Ectodermal cell (in vitro differentiated cells): ENCODE measurements around the gene TMUB1.

Experiments used
- H3K27ac ChIP-seq: 2 replicates; pipeline ENCODE4 v1.7.0; 2013; ENCODE audit warnings: mild to moderate bottlenecking, low read depth, low read length; ENCODE audit not compliant: insufficient read depth, poor library complexity, severe bottlenecking
- H3K27me3 ChIP-seq: 2 replicates; pipeline ENCODE4 v1.7.0; 2013; ENCODE audit warnings: mild to moderate bottlenecking, low read length; ENCODE audit not compliant: insufficient read depth, control insufficient read depth, poor library complexity, severe bottlenecking
- H3K36me3 ChIP-seq: one replicate; pipeline ENCODE4 v1.7.0; 2013; ENCODE audit warnings: low read length; ENCODE audit not compliant: control insufficient read depth, insufficient read depth
- H3K4me1 ChIP-seq: one replicate; pipeline ENCODE4 v1.7.0; 2013; ENCODE audit warnings: low read length; ENCODE audit not compliant: control insufficient read depth, insufficient read depth
- H3K4me3 ChIP-seq: 2 replicates; pipeline ENCODE4 v1.7.0; 2013; ENCODE audit warnings: low read depth, low read length, control low read depth; ENCODE audit not compliant: insufficient read depth
- H3K9me3 ChIP-seq: 2 replicates; pipeline ENCODE4 v1.7.0; 2013; ENCODE audit warnings: mild to moderate bottlenecking, low read length, moderate library complexity; ENCODE audit not compliant: control insufficient read depth
- WGBS, 2 experiments: methylation state at CpG; one replicate each; pipeline ENCODE4 v1.1.7; 2013; ENCODE audit warnings: missing lambda C conversion rate in 2 of 2; 5-methylcytosine and 5-hydroxymethylcytosine counted together

TMUB1 gene

DNA sequence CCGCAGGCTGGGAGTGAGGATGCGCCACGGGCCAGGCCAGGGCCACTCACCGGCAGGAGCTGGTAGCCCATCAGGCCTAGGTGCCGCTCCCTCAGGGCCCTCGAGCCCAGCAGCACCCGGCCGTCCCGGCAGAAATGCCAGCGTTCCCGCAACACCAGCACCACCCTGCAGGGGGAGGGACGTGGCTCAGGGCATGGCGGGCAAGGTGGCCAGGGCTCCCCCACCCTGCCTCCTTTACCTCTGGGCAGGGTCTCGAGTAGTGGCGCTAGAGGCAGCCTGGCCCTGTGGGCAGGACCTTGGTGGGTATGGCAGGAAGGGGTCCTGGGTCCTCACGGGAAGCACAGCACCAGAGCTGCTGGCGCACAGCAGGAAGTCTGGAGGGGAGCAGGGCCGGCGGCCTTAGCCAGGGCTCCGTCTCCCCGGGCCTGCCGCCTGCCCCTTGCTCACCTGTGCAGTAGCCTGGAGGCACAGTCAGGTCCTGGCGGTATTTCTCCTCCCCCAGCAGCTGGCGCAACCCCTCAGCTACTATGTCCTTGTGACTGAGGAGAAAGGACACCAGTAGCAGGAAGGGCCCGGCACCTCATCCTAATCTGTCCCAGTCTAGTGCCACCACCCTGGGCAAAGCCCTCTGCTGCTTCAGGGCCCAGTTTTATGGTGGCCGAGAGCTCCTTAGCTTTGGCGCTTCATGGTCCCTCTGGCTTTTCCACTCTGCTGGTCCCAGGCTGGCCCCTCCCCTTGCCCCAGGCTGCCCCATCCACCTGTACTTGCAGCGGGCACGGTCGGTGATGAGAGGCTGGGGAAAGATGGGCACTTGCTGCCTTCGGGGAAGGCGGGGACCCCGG is 6.2 kb downstream of the TMUB1 start:
- Histone ChIP-seq H3K36me3 (peaks cover 22% of the 10 kb centered on the region), H3K9me3 (no peaks in the 10 kb centered on the region), H3K27me3 (no peaks in the 10 kb centered on the region), H3K4me3 (no peak overlapping the region), H3K27ac (no peak overlapping the region), H3K4me1 (peaks cover 27% of the 10 kb centered on the region)
- 86% methylated on average over 33 of the region's 33 CpGs for WGBS, 2 experiments

DNA sequence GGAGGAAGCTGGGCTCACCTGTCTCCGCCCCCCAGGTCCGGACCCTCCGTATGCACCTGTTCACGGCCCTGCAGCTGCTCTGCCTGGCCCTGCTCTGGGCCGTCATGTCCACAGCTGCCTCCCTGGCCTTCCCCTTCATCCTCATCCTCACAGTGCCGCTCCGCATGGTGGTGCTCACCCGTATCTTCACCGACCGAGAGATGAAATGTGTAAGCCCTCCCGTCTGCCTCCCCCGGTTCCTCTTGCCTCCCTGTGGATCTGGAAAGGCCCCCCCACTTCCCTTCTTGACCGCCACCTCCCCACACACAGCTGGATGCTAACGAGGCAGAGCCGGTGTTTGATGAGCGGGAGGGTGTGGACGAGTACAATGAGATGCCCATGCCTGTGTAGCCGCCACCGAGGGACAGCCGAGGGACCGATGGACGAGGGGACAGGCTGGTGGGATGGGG is 7.3 kb downstream of the TMUB1 start:
- Histone ChIP-seq H3K27ac (no peak overlapping the region), H3K4me1 (peaks cover 16% of the 10 kb centered on the region), H3K36me3 (peaks cover 29% of the 10 kb centered on the region), H3K9me3 (no peaks in the 10 kb centered on the region), H3K4me3 (no peak overlapping the region), H3K27me3 (no peaks in the 10 kb centered on the region)
- 87 to 88% methylated on average over 21 to 22 of the region's 22 CpGs for WGBS, 2 experiments

DNA sequence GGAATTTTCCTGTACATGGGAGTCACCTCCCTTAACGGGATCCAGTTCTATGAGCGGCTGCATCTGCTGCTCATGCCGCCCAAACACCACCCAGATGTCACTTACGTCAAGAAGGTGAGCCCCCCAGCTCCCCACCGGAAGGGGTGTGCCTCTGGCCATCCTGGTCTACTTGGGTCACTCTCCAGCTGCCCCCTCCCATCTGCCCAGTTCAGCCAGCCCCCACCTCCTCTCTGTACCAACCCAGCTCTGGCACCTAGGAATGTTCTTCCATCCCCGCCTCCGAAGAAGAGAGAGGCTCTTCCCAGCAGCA is 7.7 kb downstream of the TMUB1 start:
- H3K27me3 ChIP-seq = no peaks in the 10 kb centered on the region
- peaks cover 31% of the 10 kb centered on the region for H3K36me3 ChIP-seq
- H3K9me3 ChIP-seq = no peaks in the 10 kb centered on the region
- no peak overlapping the region for H3K4me3 ChIP-seq
- H3K4me1 ChIP-seq = peaks cover 16% of the 10 kb centered on the region
- H3K27ac ChIP-seq = no peak overlapping the region
- WGBS, 2 experiments = 93% methylated on average over 7 of the region's 7 CpGs

- Histone ChIP-seq H3K36me3 (peaks cover 37% of the 10 kb centered on the region), H3K4me3 (no peak overlapping the region), H3K4me1 (peaks cover 16% of the 10 kb centered on the region), H3K27me3 (no peaks in the 10 kb centered on the region), H3K9me3 (no peaks in the 10 kb centered on the region), H3K27ac (no peak overlapping the region)
- 95 to 96% methylated on average over 26 of the region's 26 CpGs for WGBS, 2 experiments
Measured at GRCh38 chr7:151074817-151075661, 8.3 kb downstream of the TMUB1 start.

- no peaks in the 10 kb centered on the region for H3K9me3 ChIP-seq
- 95 to 96% methylated on average over 17 of the region's 17 CpGs for WGBS, 2 experiments
- H3K36me3 ChIP-seq = peaks cover 38% of the 10 kb centered on the region
- no peak overlapping the region for H3K27ac ChIP-seq
- no peak overlapping the region for H3K4me3 ChIP-seq
- peaks cover 6% of the 10 kb centered on the region for H3K4me1 ChIP-seq
- H3K27me3 ChIP-seq = no peaks in the 10 kb centered on the region
Measured at GRCh38 chr7:151073990-151074389, 9.3 kb downstream of the TMUB1 start.

GRCh38 chr7:151071032-151071866 is 12.0 kb downstream of the TMUB1 start:
- Histone ChIP-seq H3K4me1 (no peaks in the 10 kb centered on the region), H3K36me3 (peaks cover 48% of the 10 kb centered on the region), H3K9me3 (no peaks in the 10 kb centered on the region), H3K4me3 (no peak overlapping the region), H3K27ac (no peak overlapping the region), H3K27me3 (no peaks in the 10 kb centered on the region)
- 93% methylated on average over 39 of the region's 39 CpGs for WGBS, 2 experiments

GRCh38 chr7:151070574-151070960 is 12.7 kb downstream of the TMUB1 start:
- peaks cover 42% of the 10 kb centered on the region for H3K36me3 ChIP-seq
- 96% methylated on average over 15 of the region's 15 CpGs for WGBS, 2 experiments
- no peak overlapping the region for H3K27ac ChIP-seq
- H3K27me3 ChIP-seq = no peaks in the 10 kb centered on the region
- H3K4me3 ChIP-seq = no peak overlapping the region
- no peaks in the 10 kb centered on the region for H3K9me3 ChIP-seq
- no peaks in the 10 kb centered on the region for H3K4me1 ChIP-seq

DNA sequence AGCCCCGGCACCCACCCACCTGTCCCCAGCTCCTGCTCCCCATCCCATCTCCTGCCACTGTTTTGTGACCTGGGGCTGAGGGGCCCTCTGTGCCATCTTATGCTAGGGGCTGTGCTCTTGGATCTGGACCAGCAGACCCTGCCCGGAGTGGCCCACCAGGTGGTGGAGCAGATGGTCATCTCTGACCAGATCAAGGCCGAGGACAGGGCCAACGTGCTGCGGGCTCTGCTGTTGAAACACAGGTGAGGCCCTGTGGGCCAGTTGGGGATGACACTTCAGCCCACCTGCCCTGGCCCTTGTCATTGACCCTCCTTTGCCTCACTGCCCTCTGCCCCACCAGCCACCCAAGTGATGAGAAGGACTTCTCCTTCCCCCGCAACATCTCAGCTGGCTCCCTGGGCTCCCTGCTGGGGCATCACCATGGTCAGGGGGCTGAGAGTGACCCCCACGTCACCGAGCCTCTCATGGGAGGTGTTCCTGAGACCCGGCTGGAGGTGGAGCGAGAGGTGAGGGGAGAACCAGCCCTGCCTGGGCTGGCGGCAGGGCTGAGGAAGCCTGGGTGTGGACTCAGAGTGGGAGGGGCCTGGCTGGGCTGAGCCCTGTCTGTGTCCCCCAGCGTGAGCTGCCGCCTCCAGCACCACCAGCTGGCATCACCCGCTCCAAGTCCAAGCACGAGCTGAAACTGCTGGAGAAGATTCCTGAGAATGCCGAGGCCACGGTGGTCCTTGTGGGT is 13.3 kb downstream of the TMUB1 start:
- H3K27ac ChIP-seq = no peak overlapping the region
- H3K27me3 ChIP-seq = no peaks in the 10 kb centered on the region
- 96% methylated on average over 17 of the region's 17 CpGs for WGBS, 2 experiments
- no peaks in the 10 kb centered on the region for H3K9me3 ChIP-seq
- H3K4me1 ChIP-seq = no peaks in the 10 kb centered on the region
- H3K4me3 ChIP-seq = no peak overlapping the region
- H3K36me3 ChIP-seq = peaks cover 45% of the 10 kb centered on the region

- Histone ChIP-seq H3K27me3 (no peaks in the 10 kb centered on the region), H3K4me1 (no peaks in the 10 kb centered on the region), H3K36me3 (peaks cover 38% of the 10 kb centered on the region), H3K9me3 (no peaks in the 10 kb centered on the region), H3K4me3 (no peak overlapping the region), H3K27ac (no peak overlapping the region)
- WGBS, 2 experiments = 80 to 83% methylated on average over 12 of the region's 12 CpGs
Measured at GRCh38 chr7:151068069-151068773, 15.1 kb downstream of the TMUB1 start.
